Measurements from ENCODE around the gene SFMBT1. TPM values are rescaled to one million over a fixed set of nuclear protein-coding genes. Genes with fewer than 3 reads are reported as not detected.

Gene SFMBT1
- total and polyA plus RNA-seq, 2 of the 8 experiments (the other 6 are each of a cell fraction or from before 2014, with no cell fraction given), result 8.1 to 16.8 TPM

- TF ChIP-seq CTCF (IDR thresholded peaks at IDR 0.05; ENCODE audit: control extremely low read depth in 1 of 3, insufficient read depth in 1 of 3, low read depth in 1 of 3, low read length in 3 of 3) (no peak), PHF8 (conservative IDR thresholded peaks at IDR 0.05; ENCODE audit: low read depth, low read length) (no peak), POU5F1 (IDR thresholded peaks at IDR 0.05; ENCODE audit: low read depth, low read length) (no peak), SP1 (IDR thresholded peaks at IDR 0.05; ENCODE audit: low read depth, low read length) (no peak)
Measured at GRCh38 chr3:52896151-52896550, 149.7 kb downstream of the SFMBT1 start (continued).
